WTC11 (cell line): ENCODE measurements around the gene SPAG9. TPM values are rescaled to one million over a fixed set of nuclear protein-coding genes. Genes with fewer than 3 reads are reported as not detected.

Experiments used
- ATAC-seq: fragments of 200-7000 bp; cut with Tn5 transposase; 2 replicates; pipeline ENCODE4 v1.10.0; 2021; ENCODE audit warnings: mild to moderate bottlenecking, moderate library complexity
- CTCF ChIA-PET: fragments of 300-600 bp; sonication (Branson Sonifier 250); formaldehyde crosslinking; loops from one replicate; lab custom pipeline; 2021; ENCODE audit warnings: antibody characterized with exemption; lab: Charles Lee
- POLR2A ChIA-PET: fragments of 350-600 bp; sonication (Branson Sonifier 250); formaldehyde crosslinking; loops from one replicate; lab custom pipeline; 2021; ENCODE audit warnings: antibody characterized with exemption; lab: Charles Lee
- DNase-seq: peaks from one replicate; pipeline ENCODE4 v3.0.0; 2021; ENCODE audit warnings: low spot score
- H3K27ac Mint-ChIP-seq: 2 replicates; pipeline ENCODE4 v1.8.0; 2021; ENCODE audit warnings: mixed read lengths
- H3K27me3 Mint-ChIP-seq: 2 replicates; pipeline ENCODE4 v1.8.0; 2021; ENCODE audit warnings: low read depth, mild to moderate bottlenecking, moderate library complexity, mixed read lengths
- H3K36me3 Mint-ChIP-seq: 2 replicates; pipeline ENCODE4 v1.8.0; 2021; ENCODE audit warnings: mixed read lengths
- H3K4me1 Mint-ChIP-seq: 2 replicates; pipeline ENCODE4 v1.8.0; 2022; ENCODE audit warnings: mixed read lengths
- H3K4me3 Mint-ChIP-seq: 2 replicates; pipeline ENCODE4 v1.8.0; 2021; ENCODE audit warnings: mild to moderate bottlenecking, moderate library complexity, mixed read lengths
- H3K9me3 Mint-ChIP-seq: 2 replicates; pipeline ENCODE4 v1.8.0; 2021; ENCODE audit warnings: mixed read lengths
- ATF1 ChIP-seq: sonication (generic); formaldehyde crosslinking; IDR thresholded peaks from 2 replicates; pipeline ENCODE4 v1.8.1; 2023; ENCODE audit warnings: mild to moderate bottlenecking, moderate library complexity, missing genetic modification reagents
- FOXK1 ChIP-seq: sonication (generic); formaldehyde crosslinking; IDR thresholded peaks from 2 replicates; pipeline ENCODE4 v1.8.0; 2022; ENCODE audit warnings: mild to moderate bottlenecking, moderate library complexity, missing genetic modification reagents
- GRHL2 ChIP-seq: fragments of 250-450 bp; sonication (Bioruptor Pico); IDR thresholded peaks from 2 replicates; pipeline ENCODE4 v1.8.0; 2022; ENCODE audit warnings: mild to moderate bottlenecking, moderate library complexity; ENCODE audit not compliant: insufficient replicate concordance, severe bottlenecking
- NR2C2 ChIP-seq: sonication (generic); formaldehyde crosslinking; IDR thresholded peaks from 2 replicates; pipeline ENCODE4 v1.8.0; 2022; ENCODE audit warnings: mild to moderate bottlenecking, missing genetic modification reagents
- RELA ChIP-seq: sonication (generic); formaldehyde crosslinking; IDR thresholded peaks from 2 replicates; pipeline ENCODE4 v1.8.1; 2022; ENCODE audit warnings: missing genetic modification reagents, mild to moderate bottlenecking, borderline replicate concordance
- SP1 ChIP-seq: sonication (generic); formaldehyde crosslinking; conservative IDR thresholded peaks from 2 replicates; pipeline ENCODE4 v1.8.1; 2022; ENCODE audit warnings: missing genetic modification reagents
- ZNF423 ChIP-seq: fragments of 250-450 bp; sonication (Bioruptor Pico); IDR thresholded peaks from 2 replicates; pipeline ENCODE4 v2.1.2; 2022; ENCODE audit warnings: mild to moderate bottlenecking, moderate library complexity
- total RNA-seq: library from RNA; stranded (reverse); gene quantifications from 3 replicates; pipeline ENCODE4 v1.2.3, GENCODE V29; 2021
- TF ChIP-seq, protein P1 (sequence below): sonication (generic); formaldehyde crosslinking; IDR thresholded peaks from 2 replicates; pipeline ENCODE4 v1.8.1; 2023; ENCODE audit warnings: mild to moderate bottlenecking, missing genetic modification reagents

SPAG9 gene
- total RNA-seq, 1 experiment from 2014 or later = 51.9 TPM

DNA sequence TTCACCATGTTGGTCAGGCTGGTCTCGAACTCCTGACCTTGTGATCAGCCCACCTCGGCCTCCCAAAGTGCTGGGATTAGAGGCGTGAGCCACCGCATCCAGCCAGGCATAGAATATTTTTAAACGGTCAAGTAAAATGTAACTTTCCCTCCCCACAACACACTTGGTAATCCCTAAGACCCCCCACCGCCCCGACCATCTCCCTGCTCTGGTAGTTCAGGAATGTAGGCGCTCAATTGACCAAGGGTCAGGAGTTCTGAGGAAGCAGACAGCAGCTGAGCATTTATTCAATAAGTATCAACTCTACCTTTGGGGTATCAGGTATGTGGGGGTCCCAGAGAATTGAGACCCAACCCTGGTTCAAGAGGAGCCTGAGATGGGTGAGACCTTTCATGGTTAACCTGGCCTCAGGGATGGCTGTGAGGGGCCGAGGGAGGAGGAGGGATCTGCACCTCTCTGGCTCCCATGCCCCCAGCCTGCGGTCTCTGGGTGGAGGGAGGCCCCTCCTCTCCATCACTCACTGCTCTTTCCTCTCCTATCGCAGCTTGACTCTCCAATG is 206.1 kb downstream of the SPAG9 start:
- no peaks in the 10 kb centered on the region for H3K9me3 Mint-ChIP-seq
- ChIA-PET CTCF (interaction anchor here (1.1 kb wide), 1 partner anchor 35 kb away, joined by 5 read pairs; no protein-coding TSS in a partner anchor), POLR2A (interaction anchor here (0.6 to 0.9 kb wide), 3 partner anchors 12 to 49 kb away, joined by 3 to 5 read pairs (median 3); partner anchors contain the start of gene TOB1)
- H3K4me3 Mint-ChIP-seq = no peak overlapping the region
- no peak overlapping the region; the same call in 1 of the 2 replicates for H3K27ac Mint-ChIP-seq
- TF ChIP-seq ZNF423 (CRISPR knock-in tag) (0 out of 2 replicates have a peak, but pooled peaks have one; percentile 5), FOXK1 (CRISPR knock-in tag) (no peak)
- 0 out of 2 replicates have a peak, but pooled peaks have one; percentile 5 for ATAC-seq
- DNase-seq = no peak
- H3K27me3 Mint-ChIP-seq = no peaks in the 10 kb centered on the region
- H3K4me1 Mint-ChIP-seq = peaks cover 64% of the 10 kb centered on the region
- no peaks in the 10 kb centered on the region for H3K36me3 Mint-ChIP-seq

DNA sequence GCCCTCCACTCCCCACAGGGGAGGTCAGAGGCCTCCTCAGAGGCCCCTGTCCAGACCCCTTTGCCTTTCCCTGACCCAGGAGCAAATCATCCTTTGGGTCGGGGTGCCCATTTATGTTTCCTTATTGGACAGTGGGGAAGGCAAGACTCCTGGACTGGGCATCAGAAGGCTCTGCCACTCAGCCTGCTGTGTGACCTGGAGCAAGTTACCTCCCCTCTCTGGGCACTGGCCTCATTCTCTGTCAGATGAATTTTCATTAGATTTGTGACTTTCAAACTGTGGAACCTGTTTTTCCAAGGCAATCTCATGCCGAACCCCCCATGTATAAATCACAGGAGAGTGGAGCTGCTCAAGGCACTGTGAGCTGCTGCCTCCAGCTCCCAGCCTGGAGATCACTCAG is 207.5 kb downstream of the SPAG9 start:
- TF ChIP-seq NR2C2 (CRISPR knock-in tag) (no peak), RELA (CRISPR knock-in tag) (no peak), ATF1 (CRISPR knock-in tag) (no peak), GRHL2 (CRISPR knock-in tag) (no peak), SP1 (no peak)
- TF ChIP-seq, protein P1, sequence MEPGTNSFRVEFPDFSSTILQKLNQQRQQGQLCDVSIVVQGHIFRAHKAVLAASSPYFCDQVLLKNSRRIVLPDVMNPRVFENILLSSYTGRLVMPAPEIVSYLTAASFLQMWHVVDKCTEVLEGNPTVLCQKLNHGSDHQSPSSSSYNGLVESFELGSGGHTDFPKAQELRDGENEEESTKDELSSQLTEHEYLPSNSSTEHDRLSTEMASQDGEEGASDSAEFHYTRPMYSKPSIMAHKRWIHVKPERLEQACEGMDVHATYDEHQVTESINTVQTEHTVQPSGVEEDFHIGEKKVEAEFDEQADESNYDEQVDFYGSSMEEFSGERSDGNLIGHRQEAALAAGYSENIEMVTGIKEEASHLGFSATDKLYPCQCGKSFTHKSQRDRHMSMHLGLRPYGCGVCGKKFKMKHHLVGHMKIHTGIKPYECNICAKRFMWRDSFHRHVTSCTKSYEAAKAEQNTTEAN (CRISPR knock-in tag) = no peak
- POLR2A ChIA-PET = no interaction called here
- H3K36me3 Mint-ChIP-seq = no peaks in the 10 kb centered on the region
- H3K4me3 Mint-ChIP-seq = no peak overlapping the region
- CTCF ChIA-PET = interaction anchor here (0.7 kb wide), 1 partner anchor 337 kb away, joined by 4 read pairs; no protein-coding TSS in a partner anchor
- H3K9me3 Mint-ChIP-seq = no peaks in the 10 kb centered on the region
- peaks cover 64% of the 10 kb centered on the region for H3K4me1 Mint-ChIP-seq
- no peak for DNase-seq
- ATAC-seq = no peak
- H3K27me3 Mint-ChIP-seq = no peaks in the 10 kb centered on the region
- H3K27ac Mint-ChIP-seq = no peak overlapping the region

Other genes starting within 250 kb of the SPAG9 start
- 210 to 238 TPM (median 210 TPM) in 3 replicates for gene NME1, start 32.7 kb upstream of the SPAG9 start, total RNA-seq
- 746 to 781 TPM (median 746 TPM) in 3 replicates for gene NME2, start 45.5 kb upstream of the SPAG9 start, total RNA-seq
- 40.6 to 42.9 TPM (median 42.4 TPM) in 3 replicates for gene MBTD1, start 139.2 kb upstream of the SPAG9 start, total RNA-seq
- gene UTP18, start 139.7 kb upstream of the SPAG9 start, total RNA-seq = 67.4 to 74.4 TPM (median 68.8 TPM) in 3 replicates